Ecto neural progenitor cell (in vitro differentiated cells): Measurements from ENCODE around the gene CDX2.

Experiments
- DNase-seq: peaks from one replicate; pipeline ENCODE4 v3.0.0-alpha.2; 2018; ENCODE audit warnings: low spot score

Gene CDX2

DNA sequence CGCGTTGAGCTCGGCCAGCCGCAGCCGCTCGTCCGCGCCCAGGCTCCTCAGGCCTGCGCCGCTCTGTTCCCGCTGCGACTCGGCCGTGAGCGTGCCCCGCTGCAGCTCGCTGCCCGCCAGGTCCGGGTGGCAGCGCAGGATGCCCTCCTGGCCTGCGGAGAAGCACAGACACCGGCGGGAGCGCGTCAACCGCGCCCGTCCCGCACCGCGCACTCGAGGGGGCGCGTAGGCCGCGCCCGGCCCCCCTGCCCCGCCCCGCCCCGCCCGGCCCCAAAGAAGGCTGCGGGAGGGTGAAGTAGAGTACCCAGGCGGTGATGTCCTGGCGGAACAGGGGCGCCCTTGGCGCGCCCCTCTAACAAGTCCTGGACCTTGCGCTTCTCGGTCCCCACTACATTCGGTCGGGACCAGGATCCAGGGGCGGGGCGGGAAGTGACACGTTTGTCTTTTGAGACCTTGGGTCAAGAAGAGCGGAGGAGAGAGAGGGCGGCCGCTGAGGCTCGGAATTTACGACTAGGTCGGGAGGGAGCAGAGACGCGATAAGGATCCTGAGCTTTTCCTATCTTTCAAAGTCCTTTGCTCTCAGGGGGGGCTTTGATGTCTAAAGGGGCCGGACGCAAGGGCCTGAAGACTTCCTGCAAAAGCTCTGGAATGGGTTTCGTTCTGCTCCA is 9.3 kb upstream of the CDX2 start:
- no peak for DNase-seq

DNA sequence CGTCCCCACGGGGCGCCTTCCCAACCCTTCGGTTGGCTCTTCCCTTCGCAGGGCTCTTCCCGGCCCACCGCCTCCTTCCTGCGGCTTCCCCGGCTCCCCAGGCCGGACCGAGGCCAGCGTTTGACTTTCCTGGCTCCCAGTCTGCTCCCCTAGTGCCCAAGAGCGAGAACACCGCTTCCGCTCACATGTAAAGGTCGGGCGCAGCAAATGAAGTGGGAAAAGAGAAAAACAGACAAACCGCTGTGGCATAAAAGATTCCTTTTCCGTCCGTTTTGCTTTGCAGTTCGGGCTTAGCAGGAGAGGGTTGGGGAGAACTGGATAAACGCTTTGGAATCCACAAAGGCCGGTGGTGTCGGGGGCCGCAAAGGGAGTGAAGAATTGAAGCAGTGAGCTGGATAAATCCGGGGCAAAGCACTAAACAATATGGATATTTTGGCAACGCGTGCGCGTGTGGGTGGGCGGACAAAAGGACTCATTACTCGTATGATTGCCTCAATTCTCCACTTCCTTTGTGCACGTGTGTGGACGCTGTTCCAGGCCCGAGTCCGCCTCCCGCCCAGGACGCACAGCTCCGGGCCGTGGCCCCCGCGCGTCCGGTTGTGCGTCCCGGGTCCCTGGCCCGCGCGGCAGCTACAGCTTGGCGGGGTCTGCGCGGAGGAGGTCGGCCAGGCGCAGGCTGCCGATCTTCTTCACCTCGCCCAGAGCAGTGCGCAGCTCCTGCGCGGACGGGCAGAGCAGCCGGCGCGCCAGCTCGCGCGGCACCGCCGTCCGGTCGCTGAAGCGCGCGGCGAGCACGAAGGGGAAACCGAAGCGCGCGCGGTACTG is 8.6 kb upstream of the CDX2 start:
- DNase-seq, result no peak

DNA sequence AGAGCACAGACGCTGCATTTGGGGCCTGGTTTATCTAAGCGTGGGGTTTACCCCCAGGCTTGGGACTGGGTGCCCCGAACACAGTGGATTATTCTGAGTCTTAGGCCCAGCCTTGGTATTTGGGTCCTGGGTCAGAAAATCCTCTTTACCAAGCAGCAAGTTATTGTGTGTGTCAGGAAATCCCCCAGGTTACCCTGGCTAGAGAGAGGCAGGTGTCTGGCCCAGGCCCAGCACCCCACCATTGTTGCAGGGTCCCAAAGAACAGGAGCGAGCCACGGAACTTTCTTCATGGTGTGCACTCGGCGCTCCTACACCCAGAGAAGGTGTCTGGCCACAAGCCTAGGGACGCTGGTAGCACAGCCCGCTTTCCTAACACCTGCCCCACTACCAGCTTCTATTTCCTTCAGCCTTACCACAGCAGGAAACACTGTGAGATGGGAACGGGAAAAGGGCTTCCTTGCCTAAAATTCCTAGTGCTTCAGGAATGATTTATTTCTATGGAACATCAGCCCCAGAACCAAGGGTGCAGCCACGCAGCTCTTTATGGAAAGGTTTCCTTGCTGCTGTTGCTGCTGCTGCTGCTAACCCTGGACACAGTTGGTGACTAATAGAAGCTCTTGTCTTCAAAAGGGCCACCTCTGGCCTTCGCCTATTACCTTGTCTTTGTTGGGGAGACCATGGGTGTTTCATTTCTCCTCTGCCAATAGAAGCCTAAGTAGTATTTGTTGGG is 7.4 kb upstream of the CDX2 start:
- DNase-seq, result no peak

DNA sequence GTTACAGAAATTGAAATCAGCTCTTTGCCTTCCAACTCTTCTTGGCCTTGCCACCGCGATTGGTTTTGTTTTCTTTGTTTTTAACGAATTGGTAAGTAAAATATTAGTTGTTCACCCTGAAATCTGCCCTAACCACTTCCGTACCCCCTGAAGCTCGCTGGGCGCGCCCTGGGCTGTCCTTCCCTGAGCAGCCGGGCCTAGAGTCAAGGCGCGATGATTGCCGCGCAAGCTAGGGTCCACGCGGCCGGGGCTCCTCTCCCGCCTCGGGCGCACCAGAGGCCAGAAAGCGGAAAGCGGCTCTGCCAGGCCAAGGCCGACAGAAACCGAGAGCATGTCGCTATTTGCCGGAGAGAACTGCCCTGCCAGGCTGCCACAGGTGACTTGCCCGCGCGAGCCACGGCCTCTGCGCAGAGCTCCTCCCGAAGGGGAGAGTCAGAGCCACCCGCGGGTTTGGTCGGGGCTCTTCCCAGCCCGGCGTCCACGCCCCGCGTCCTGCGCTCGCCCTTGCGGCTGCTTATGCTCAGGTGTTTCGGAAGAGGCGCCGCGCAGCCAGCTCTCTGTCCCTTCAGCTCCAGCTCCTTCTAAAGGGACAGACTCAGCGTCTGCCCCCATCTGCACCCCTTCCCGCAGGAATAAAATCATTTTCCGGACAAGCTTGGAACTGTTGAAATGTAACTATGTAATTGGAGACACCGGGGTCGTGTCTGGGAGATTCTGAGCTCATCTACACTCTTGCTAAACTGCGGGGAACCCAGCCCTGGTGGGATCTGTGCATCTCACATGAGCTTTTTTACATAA is 6.6 kb upstream of the CDX2 start:
- no peak for DNase-seq

DNA sequence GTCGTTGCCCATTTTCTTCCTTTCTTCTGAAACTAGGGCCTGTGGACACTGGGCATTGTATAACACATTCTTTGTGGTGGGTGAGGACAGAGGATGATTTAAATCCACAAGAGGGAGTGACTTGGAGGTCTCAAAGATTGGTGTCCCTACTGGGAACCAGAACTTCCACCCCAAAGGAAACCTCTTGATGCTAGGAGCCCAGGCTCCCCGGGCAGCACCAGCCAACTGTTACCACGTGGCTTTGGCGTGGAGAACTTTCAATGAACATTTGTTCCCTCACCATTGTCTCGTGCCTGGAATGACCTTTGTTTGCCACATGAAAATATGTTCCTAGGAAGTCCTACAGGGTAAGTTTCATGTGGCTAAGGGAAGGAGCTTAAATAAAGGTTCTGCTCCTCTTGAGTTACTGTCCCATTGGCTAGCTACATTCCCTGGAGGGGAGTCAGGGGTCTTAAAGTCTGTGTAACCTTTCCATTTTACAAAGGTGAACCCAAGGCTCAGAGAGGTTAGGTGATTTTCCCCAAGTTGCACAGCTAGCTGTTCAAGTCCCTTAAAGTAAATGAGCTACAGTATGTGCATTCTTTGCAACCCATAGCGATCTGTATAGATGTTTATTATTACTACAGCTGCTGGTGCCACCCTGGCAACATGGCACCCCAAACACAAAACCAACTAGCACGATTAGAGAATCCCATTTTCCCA is 5.0 kb upstream of the CDX2 start:
- no peak for DNase-seq

DNA sequence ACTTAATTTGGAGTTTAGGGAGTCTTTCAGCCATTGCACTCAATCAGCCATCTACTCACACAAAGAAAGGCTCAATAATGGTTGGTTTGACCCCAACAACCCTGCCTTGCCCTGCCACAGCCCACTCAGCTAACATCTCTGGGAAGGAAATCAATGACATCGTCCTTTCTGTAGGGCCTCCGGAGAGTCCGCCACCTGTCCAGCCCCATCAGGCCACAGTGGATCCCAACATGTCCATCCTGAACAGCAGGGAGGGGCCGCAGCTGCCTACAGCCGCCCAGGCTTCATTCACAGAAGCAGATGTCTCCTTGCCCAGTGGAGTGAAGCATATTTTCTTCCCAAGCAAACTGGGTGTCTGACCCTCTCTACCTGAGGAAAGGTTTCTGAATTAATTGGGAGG is 4.2 kb upstream of the CDX2 start:
- no peak for DNase-seq

DNA sequence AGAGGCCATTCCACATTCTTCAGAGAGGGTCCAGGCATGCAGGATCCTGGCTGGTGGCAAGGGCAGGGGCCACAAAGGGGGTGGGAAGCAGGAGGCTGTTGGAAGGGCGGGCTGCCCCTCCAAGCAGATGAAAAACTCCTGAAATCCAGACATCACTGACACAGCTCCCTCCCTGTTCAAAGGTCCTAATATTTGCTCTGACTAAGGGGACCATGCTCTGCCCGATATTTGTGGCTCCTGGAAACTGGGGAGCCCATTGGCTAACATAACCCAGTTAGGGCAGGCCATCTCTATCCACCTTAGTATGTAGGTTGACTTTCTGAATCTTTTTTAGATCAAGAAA is 3.3 kb upstream of the CDX2 start:
- no peak for DNase-seq

DNA sequence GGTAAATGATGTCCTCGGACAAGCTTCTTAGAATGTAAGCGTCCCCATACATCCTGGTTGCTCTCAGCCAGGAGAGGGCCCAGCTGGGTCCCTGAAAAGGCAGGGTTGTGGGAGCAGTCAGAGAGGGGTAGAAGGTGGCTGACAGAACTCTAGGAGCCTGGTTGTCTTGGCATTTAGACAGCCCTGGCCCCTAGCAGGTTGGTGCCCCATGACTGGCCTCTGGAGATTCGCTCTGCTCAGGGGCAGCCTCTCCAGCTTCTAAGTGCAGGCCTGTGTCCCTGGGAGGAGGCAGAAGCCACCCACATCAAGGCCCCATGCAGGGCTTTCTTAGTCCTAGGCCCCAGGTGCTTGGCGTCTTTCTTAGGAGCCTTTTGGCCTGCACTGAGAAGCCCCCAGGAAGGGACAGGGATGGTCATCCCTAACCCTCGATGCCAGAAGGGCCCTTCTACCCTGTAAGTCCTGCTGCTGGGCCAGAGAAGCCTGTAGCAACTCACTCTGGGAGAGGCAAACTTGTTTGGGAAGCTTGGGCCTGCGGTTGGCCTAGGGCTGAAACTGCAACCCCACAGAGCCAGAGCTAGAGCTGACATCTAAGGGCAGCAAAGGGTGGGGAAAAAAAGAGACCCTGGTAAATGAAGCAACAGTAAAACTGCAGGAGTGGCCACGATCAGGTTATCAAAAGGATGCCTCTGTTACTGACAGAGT is 2.8 kb upstream of the CDX2 start:
- DNase-seq, result no peak

DNA sequence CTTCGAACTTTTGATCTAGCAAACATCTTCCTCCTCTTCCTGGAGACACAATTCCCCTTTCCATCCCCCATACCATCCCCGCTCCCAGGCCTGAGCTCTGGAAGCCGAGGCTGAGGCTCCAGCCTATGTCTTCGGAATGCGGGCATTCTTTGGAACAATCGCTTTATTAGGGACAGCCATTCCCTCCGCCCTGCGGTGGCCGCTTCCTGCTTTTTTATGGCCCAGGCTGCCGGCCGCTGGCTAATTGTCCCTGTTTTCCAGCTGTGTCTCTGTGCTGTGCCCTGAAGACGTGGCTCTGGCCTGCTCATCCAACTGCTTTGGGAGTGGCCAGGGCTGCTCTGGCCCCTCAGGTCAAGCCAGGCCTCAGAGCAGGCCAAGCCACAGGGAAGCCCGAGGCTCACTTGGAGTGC is 2.1 kb upstream of the CDX2 start:
- DNase-seq, result peak; percentile 80

DNA sequence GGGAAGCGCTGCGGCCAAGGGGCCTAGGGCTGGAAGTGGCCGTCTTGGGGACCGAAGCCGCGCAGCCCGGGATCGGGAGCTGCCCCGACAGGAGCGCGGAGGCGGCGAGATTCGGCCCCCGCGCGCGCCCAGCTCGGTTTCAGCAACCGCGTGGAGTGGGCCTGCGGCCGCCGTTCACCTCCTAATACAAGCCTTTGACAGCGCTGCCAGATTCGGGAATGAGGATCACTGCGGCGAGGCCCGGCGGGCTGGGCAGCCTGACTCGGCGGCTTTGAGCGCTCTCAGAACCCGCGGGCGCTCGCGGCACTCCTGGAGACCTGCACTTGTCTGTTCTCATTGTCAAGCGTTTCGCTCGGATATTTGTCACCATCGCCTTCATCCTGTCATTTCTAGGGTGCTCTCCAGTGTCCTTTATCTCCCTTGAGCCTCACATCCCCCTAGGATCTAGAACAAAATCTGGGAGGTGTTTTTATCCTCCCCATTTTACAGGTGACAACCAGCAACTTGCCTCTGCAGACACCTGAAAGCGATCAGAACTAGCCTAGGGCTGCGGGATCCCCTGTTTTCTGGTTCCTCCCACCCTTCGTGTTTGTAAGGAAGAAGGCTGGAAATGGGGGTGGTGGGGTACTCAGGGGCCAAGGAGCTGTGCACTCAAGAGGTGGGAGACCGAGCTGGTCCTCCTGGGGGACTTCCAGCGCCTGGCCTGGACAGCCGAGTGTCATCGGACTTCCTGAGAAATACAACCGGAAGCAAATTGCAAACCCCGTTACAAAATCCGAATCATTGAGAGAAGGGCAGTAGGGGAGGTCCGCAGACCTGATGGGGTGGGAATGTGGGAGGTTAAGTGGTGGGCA is 1.5 kb upstream of the CDX2 start:
- no peak for DNase-seq

DNA sequence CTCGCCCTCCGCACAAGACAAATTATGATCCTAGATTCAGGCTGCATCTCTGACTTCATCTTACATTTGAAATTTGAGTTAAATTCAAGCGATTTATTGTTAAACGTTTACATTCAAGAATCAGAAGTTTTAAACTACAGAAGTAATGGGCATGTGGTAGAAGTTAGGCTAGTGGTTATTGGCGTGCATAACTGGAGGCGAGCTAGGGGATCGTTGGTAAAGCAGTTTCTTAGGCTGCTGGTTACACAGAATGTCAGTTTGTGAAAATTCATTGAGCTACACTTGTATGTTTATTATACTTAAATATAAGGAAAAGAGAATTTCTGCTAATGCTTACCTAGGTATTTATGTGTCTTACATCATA is 733 bp upstream of the CDX2 start:
- no peak for DNase-seq

DNA sequence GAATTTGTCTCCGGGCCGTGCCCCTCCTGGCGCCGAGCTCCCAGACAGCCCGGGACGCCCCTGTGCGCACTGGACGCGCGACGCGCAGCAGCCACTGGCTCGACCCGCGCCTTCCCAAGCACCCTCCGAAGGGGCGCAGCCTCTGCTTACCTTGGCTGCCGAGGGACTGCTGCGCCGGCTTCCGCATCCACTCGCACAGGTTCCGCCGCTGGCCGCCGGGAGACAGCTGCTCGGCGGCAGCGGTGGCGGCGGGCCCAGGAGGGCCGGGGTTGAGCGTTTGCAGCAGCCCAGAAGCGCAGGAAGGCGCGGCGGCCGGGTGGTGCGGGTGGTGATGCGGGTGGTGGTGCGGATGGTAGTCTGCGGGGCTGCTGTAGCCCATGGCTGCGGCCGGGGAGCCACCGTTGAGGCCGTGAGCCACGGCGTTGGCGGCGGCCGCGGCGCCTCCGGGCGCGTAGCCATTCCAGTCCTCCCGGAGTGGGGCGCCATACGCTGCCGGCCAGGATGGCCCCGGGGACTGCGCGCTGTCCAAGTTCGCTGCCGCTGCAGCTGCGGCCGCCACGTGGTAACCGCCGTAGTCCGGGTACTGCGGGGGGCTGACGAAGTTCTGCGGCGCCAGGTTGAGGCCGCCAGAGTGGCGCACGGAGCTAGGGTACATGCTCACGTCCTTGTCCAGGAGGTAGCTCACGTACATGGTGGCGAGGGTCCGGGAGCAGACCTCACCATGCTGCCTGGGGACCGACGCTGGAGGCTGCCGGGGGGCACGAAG is 616 bp downstream of the CDX2 start:
- peak; percentile 69 for DNase-seq

DNA sequence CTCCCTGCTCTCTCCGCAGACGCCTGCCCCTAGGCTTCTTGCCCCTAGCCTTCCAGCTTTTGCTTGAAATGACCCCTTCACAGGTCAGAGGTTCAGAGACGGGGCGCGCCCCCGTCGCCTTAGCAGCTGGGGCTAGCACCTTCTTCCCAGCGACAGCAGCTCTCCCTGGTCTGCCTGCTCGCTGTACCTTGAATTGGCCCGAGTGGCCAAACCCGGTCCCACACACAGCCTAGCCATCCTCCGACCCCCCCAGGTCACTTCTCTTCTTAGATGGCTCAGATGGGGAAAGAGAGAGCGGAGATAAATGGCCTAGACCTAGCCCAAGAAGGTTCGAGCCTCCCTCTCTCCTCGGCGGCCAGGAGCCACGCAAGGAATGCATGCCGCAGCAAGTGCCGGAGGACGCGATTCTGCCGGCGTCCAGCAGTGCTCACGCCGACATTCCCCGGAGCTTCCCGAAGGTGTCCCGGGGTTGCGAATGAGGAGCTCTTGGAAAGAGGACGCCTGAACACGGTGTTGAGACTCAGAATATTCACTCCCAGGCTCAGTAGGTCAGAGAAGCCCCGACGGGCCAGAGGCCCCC is 1.3 kb downstream of the CDX2 start:
- no peak for DNase-seq

DNA sequence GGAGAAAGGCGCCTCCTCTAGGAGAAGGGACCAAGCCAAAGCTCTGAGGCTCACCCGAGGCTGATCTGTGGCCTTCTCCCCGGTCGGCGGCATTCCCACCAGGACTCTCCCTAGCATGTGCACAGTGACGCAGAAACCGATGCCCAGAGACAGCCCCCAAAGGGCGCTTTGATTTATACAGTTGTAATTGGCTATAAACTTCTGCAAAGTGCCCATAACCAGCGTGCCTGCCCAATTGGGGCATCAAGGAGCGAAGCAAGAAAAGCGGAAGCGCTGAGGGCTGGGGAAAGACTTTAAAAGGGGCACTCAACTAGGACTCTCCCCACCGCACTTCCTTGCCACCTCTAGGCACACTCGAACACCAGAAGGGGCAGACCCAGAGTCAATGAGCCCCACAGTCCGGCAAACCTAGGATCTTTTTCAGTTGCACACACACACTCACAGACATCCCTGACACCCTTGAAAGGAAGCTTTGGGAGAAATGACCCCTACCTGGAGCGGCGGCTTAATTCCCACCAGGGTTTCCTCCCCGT is 1.8 kb downstream of the CDX2 start:
- DNase-seq, result no peak

DNA sequence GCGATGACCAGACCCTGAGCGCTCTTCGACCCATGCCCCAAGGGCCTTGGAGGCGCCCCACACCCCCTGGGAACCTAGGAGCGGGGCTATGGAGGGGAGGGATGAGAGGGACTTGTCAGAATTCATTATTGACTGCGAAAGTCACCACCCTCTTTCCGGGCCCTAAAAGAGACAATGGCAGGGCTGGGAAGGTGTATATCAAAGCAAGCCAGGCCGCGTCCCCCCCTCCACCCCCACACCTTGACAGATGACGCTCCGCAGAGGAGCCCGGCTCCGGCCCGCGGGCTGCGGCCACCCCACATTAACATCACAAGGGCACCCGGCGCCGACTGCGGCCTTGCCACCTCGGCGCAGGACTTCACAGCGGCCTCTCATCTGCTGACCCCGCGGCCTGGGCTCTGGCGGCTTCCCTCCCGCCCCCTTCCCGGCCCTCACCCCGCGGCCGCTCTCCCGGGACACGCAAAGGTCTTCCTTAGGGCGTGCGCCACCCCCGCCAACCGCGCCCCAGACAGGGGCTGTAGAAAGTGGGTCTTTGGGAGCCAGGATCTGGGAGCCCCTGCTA is 2.4 kb downstream of the CDX2 start:
- DNase-seq, result peak; percentile 65

DNA sequence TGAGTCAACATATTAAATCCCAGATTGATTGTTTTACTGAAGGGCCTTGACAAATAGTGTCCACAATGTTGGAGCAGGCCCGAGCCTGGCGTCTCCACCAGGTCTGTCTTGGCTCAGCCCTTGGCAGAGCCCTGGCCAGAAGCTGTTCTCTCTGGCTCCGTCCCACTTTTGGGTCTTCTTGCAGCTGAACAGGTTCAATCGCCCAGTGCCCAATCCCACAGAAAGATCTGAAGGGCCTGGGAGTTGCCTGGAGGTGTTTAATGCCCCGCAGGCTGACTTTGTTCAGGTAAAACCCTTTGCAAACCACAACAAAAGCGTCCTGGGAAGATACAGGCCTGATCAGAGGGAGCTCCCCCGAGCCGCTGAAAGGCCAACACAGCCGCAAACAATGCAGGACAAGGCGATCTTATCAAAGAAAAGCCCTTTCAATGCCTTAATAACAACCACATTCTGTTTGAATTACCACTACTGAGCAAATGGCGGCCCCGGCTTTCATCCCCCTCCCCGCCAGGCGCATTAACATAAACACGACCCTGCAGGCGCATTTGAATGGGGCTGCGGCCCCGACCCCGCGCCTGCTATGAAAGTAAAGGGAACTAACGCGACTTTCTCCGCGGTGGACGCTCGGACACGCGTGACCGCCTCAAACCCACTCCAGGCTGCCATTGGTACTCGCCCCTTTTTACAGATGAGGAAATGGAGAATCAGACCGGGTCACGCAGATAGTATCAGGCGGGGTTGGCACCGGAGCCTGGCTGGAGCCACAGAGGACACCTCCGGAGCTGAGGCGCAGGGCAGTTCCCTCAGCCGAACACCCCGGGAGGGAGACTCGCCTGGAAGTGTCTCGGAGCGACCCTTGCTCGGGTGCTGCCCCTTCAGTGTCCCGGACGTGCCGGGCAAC is 3.1 kb downstream of the CDX2 start:
- DNase-seq, result peak; percentile 70

DNA sequence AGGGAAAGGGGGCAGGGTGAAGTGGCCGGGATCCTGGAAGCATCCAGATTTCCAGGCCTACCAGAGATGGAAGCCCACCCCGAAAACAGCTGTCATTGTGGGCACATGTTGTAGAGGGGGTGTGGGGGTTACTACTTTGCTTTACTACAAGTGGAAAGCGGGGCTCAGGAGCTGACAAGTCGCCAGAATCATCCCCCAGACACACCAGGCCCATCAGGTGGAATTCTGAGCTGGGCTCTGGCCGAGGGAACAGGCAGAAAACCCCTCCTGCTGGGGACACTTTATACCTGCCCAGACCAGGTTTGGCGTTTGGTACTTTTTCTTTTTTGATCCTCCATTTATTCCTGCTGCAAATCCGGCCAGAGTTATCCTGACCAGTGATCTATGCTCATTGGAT is 3.8 kb downstream of the CDX2 start:
- DNase-seq, result no peak
